Glutamatergic neuron (in vitro differentiated cells): ENCODE data around the gene STS. TPM values are rescaled to one million over a fixed set of nuclear protein-coding genes. Genes with fewer than 3 reads are reported as not detected.

Experiments
- DNase-seq: peaks from one replicate; pipeline ENCODE4 v3.0.0; 2022
- H3K27ac Mint-ChIP-seq: one replicate; pipeline ENCODE4 v1.8.0; 2020; ENCODE audit warnings: mild to moderate bottlenecking, mixed read lengths, inconsistent platforms; ENCODE audit not compliant: unreplicated experiment
- H3K27me3 Mint-ChIP-seq: one replicate; pipeline ENCODE4 v1.8.0; 2020; ENCODE audit warnings: mild to moderate bottlenecking, moderate library complexity, mixed read lengths, inconsistent platforms; ENCODE audit not compliant: unreplicated experiment
- H3K36me3 Mint-ChIP-seq: one replicate; pipeline ENCODE4 v1.8.0; 2020; ENCODE audit warnings: mild to moderate bottlenecking, mixed read lengths, inconsistent platforms; ENCODE audit not compliant: unreplicated experiment
- H3K4me1 Mint-ChIP-seq: one replicate; pipeline ENCODE4 v1.8.0; 2020; ENCODE audit warnings: mild to moderate bottlenecking, low read depth, mixed read lengths, inconsistent platforms; ENCODE audit not compliant: unreplicated experiment
- H3K4me3 Mint-ChIP-seq: one replicate; pipeline ENCODE4 v1.8.0; 2020; ENCODE audit warnings: mild to moderate bottlenecking, mixed read lengths, inconsistent platforms; ENCODE audit not compliant: unreplicated experiment
- H3K9me3 Mint-ChIP-seq: one replicate; pipeline ENCODE4 v1.8.0; 2020; ENCODE audit warnings: mild to moderate bottlenecking, moderate library complexity, mixed read lengths, inconsistent platforms; ENCODE audit not compliant: unreplicated experiment
- CTCF ChIP-seq: fragments of 200-600 bp; sonication (generic); IDR thresholded peaks from one replicate; pipeline ENCODE4 v1.5.0; 2021; ENCODE audit not compliant: partially characterized antibody, unreplicated experiment
- total RNA-seq: library from RNA; stranded (reverse); fragmentation: NEBNext Ultra II Directional; extraction: Animal tissue kit (Norgen Biotek cat#: 25700); gene quantifications from one replicate; pipeline ENCODE4 v1.2.1, GENCODE V29; 2021; ENCODE audit not compliant: unreplicated experiment

Gene STS
- total RNA-seq, 1 donor from 2014 or later, result 7.2 TPM

- no peaks in the 10 kb centered on the region for H3K9me3 Mint-ChIP-seq
- no peaks in the 10 kb centered on the region for H3K36me3 Mint-ChIP-seq
- DNase-seq, result no peak
- H3K27ac Mint-ChIP-seq, result no peak overlapping the region
- H3K4me1 Mint-ChIP-seq, result peaks cover 2% of the 10 kb centered on the region
- H3K4me3 Mint-ChIP-seq, result no peak overlapping the region
- H3K27me3 Mint-ChIP-seq, result no peaks in the 10 kb centered on the region
- TF ChIP-seq CTCF, result no peak
Observed at GRCh38 chrX:7159149-7159861, 11.8 kb downstream of the STS start.

- H3K9me3 Mint-ChIP-seq, result no peaks in the 10 kb centered on the region
- H3K36me3 Mint-ChIP-seq, result no peaks in the 10 kb centered on the region
- no peaks in the 10 kb centered on the region for H3K27me3 Mint-ChIP-seq
- peaks cover 1% of the 10 kb centered on the region for H3K4me1 Mint-ChIP-seq
- DNase-seq, result no peak
- TF ChIP-seq CTCF, result no peak
- no peak overlapping the region for H3K4me3 Mint-ChIP-seq
- H3K27ac Mint-ChIP-seq, result no peak overlapping the region
Observed at GRCh38 chrX:7163146-7163677, 15.7 kb downstream of the STS start.

GRCh38 chrX:7164174-7164573, 16.7 kb downstream of the STS start:
- H3K27ac Mint-ChIP-seq, result no peak overlapping the region
- no peak for TF ChIP-seq CTCF
- H3K4me1 Mint-ChIP-seq, result no peaks in the 10 kb centered on the region
- H3K27me3 Mint-ChIP-seq, result no peaks in the 10 kb centered on the region
- H3K9me3 Mint-ChIP-seq, result no peaks in the 10 kb centered on the region
- no peaks in the 10 kb centered on the region for H3K36me3 Mint-ChIP-seq
- no peak overlapping the region for H3K4me3 Mint-ChIP-seq
- DNase-seq, result no peak

GRCh38 chrX:7168371-7168770, 20.9 kb downstream of the STS start:
- Mint-ChIP-seq H3K36me3 (no peaks in the 10 kb centered on the region), H3K9me3 (no peaks in the 10 kb centered on the region), H3K4me1 (no peaks in the 10 kb centered on the region), H3K4me3 (no peak overlapping the region), H3K27ac (no peak overlapping the region), H3K27me3 (no peaks in the 10 kb centered on the region)
- TF ChIP-seq CTCF, result no peak
- no peak for DNase-seq

- H3K4me1 Mint-ChIP-seq, result no peaks in the 10 kb centered on the region
- no peak for DNase-seq
- no peak overlapping the region for H3K4me3 Mint-ChIP-seq
- H3K36me3 Mint-ChIP-seq, result no peaks in the 10 kb centered on the region
- no peak overlapping the region for H3K27ac Mint-ChIP-seq
- H3K9me3 Mint-ChIP-seq, result no peaks in the 10 kb centered on the region
- H3K27me3 Mint-ChIP-seq, result no peaks in the 10 kb centered on the region
- TF ChIP-seq CTCF, result no peak
Observed at GRCh38 chrX:7169627-7170026, 22.1 kb downstream of the STS start.
